GM10266 (cell line): ENCODE measurements around the gene DGKI.

ENCODE experiments used
- DNase-seq: peaks from one replicate; pipeline ENCODE4 v3.0.0; 2012; ENCODE audit errors: extremely low spot score
- CTCF ChIP-seq: IDR thresholded peaks from 2 replicates; pipeline ENCODE4 v1.5.1; 2012; ENCODE audit warnings: mild to moderate bottlenecking, low read depth; ENCODE audit not compliant: control insufficient read depth, insufficient read depth; ENCODE audit errors: missing control alignments

Gene DGKI

DNA sequence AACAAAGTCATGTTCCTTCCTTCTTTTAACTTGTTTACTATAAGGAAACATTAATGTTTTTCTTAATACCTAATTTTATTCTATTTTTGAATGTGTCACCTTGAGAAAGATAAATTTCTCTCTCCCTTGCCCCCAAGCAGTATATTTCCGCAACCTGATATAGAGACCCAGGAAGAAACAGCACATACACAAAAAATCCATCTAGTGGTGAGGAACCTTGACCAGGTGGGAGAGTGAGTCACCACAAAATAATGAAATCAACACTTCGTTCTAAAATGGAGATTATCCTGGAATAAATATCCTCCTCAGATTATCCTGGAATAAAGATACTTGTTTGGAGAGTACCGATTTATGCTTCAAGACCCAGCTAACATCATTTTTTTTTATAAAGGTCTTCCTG, 270.3 kb downstream of the DGKI start:
- TF ChIP-seq CTCF = no peak
- DNase-seq = no peak

DNA sequence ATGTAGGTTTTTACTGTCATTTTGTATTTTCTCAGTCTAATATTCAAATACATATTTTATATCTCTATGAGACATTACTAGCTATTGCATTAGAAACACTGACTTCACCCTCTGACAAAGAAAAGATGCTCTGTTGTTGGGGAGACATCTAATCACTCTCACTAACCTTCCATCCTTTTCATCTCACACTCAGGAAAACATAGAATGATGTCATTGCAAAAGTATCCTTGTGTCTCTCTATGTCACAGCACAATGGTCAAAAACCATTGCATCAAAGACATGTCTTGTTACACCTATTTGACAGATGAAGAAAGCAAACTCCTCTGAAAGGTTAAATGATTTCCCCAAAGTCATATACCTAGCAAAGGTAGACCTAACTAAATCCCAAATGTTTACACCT, 272.0 kb downstream of the DGKI start:
- no peak for TF ChIP-seq CTCF
- no peak for DNase-seq

- TF ChIP-seq CTCF = no peak
- no peak for DNase-seq
Measured at GRCh38 chr7:137572056-137572784, 274.6 kb downstream of the DGKI start.

DNA sequence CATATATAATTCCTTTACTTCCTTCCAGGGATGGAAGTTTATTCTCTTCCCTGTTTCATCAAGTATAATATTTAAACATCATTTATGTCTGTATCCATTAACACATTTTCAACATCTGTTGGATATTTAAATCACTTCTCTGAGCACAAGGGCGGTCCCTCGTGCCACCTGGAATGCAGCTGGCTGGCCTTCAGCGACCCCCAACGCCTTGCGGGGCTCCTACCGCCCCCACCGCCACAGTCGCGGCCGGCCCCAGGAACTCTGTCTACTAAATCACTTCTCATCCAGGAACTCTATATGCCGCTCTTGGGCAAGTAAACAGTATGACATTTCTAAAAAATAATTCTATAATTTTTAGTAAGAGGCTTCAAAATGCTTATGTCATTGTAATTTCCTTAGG, 282.1 kb downstream of the DGKI start:
- DNase-seq = no peak
- TF ChIP-seq CTCF = no peak

DNA sequence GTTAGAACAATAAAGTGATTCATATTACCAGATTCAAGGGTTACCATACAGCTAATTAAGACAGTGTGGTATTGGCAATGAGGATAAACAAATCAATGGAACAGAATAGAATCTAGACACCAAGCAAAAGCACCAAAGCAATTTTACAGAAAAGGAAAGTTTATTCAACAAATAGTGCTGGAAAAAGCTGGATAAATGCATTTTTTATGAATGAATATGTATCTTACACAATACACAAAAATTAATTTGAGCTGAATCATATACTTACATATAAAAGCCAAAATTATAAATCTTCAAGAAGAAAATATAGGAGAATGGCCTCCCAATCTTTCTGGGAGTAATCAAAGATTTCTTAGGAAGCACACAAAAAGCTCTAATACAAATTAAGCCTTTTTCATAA, 282.8 kb downstream of the DGKI start:
- TF ChIP-seq CTCF = no peak
- DNase-seq = no peak

DNA sequence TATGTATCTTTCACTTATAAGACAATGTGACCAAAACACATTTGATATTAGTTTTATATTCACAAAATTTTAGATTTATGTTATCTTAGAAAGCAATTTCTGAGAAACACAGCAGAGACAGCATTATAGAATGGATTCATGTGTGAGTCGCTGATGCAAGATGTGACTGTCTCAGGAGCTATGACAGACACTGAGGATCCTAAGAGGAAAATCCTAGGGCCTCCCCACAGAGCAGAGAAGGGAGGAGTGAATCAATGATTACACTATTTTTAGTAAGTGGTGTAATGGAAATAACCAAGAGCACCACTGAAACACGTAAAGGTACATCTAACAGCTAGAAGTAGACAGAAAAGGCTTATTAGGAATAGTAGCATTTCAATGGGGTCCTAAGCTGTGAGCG, 299.3 kb downstream of the DGKI start:
- DNase-seq = no peak
- no peak for TF ChIP-seq CTCF

GRCh38 chr7:137546671-137547070, 300.1 kb downstream of the DGKI start:
- DNase-seq = no peak

More at GRCh38 chr7:137546671-137547070, 300.1 kb downstream of the DGKI start:
- TF ChIP-seq CTCF = no peak
